Measurements from ENCODE around the gene FBXL5.

The FBXL5 gene

DNA sequence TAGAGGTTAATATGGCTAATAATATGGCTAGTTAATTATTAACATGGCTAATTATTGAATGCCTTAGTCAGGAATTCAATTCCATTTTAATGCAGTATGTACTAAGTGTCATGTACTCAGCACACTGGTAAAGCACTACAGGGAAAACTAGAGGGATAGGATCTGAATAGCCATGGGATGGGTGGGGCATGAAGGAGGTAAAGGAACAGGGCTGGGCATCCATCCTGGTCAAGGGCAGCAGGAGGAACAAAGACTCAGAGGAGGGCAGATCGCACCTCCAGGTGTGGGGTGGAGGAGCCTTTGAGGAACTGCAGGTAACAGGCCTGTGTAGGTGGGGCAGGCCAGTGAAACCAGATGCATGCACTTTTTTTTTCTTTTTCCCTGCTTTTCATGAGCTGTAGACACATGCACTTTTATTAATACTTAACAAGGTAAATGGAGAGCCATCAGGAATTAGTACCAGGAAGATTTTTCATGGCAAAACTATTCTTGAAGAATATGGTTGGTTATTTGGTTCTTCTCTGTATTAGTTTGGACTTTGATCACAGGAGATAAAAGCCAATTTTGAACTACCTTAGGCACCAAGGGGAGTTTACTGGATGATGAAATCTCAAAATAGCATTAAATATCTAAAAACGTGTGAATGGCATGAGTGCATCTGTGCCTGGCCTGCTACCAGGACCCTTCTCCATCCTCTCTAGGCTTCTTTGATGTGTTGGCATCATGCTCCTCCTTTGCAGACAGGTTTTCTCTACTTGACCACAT lies 97.2 kb downstream of the FBXL5 start:
- no peak for DNase-seq

DNA sequence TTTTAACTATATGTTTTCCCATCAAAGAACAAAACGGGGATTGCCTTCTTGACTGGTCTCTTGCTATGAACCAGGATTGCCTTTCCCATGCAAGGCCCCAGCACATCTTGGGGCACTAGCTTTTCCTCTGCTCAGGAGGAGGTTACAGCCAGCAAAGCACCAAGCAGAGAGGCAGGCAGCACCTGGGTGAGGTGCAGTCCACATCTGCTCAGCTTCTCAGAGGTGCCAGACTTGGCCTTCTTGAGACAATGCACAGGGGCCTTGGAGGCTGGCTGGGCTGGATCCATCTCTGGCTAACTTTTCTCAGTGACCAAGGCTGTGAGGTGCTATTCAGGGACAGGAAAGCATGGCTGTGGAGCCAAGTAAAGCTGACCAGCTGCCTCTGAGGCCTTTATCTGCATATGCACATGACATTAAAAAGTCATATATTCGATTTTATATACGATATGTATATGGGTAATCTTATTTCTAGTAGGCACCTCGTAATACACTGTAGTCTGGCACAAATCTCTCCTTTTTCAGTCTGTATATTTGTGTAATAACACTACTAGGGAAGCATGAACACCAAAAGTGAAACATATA lies 98.6 kb downstream of the FBXL5 start:
- DNase-seq, result no peak

Data from CD4-positive, alpha-beta T cell treated with Interferon alpha-2 for 1 hour (primary cell).